Ecto neural progenitor cell (in vitro differentiated cells): ENCODE results near the gene WDFY3.
A peak's percentile ranks its signal among the peaks of the same experiment; 100 is the strongest.

Source experiments
- DNase-seq: peaks from one replicate; pipeline ENCODE4 v3.0.0-alpha.2; 2018; ENCODE audit warnings: low spot score

The WDFY3 gene

DNA sequence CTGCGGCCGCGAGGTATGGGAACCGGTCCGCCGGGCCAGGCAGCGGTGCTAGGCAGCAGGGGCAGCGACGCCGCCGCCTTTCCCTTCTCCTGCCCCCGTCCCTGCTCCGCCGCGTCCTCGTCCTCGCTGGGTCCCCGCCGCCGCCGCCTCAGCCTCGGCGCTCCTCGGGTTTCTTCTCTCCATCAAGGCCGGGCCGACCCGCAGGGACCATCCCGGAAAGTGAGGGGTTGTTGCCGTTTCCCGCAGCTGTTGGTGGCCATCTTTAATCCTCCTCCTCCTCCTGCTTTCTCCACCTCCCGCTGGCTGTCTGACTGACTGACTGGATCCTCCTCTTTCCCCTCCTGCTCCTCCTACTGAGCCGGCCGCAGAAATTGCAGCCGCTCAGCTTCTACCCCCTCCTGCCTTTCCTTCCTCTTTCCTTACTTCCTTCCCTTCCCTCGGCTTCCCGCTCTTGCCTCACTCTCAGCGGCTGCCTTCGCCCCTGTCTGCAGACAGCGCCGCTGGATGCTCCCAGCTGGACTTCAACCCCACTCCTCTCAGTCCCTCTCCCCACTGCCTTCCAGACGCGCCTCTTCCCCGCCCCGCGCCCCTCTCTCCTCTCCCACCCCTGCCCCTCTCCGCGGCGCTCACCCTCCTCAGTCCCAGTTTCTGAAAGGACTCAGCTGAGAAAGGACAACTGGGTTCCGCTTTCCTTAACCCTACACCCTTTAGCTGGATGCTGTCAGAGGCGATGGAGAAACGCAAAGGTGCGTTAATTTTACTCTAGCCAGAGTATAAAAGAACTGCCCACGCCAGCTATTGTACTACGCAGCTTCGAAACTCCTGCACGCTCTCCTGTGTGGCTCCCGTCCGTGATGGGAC, at the start of gene WDFY3:
Gene WDFY3, minus strand, starts transcription at position 309 of the 861 bp plus-strand sequence. CDS start 106,099 bp downstream, outside the sequence.
- DNase-seq: peak; percentile 86

GRCh38 chr4:85005865-85006377, 39.4 kb upstream of the WDFY3 start:
- DNase-seq: no peak

GRCh38 chr4:85000343-85000742, 33.9 kb upstream of the WDFY3 start:
- no peak for DNase-seq

- DNase-seq: no peak
These were observed 28.9 kb upstream of the WDFY3 start for GRCh38 chr4:84995386-84995785.

GRCh38 chr4:84994280-84994679, 27.8 kb upstream of the WDFY3 start:
- DNase-seq: peak; percentile 48

DNA sequence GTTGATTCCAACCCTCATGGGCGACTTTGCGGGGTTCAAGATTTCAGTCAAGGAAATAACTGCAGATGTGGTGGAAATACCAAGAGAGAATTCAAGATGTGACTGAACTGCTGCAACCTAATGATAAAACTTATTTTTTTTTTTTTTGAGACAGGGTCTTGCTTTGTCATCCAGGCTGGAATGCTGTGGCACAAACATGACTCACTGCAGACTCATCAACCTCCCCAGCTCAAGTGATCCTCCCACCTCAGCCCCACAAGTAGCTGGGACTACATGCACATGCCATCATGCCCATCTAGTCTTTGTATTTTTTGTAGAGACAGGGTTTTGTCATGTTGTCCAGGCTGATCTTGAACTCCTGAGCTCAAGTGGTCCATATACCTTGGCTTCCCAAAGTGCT, 19.5 kb upstream of the WDFY3 start:
- no peak for DNase-seq

DNA sequence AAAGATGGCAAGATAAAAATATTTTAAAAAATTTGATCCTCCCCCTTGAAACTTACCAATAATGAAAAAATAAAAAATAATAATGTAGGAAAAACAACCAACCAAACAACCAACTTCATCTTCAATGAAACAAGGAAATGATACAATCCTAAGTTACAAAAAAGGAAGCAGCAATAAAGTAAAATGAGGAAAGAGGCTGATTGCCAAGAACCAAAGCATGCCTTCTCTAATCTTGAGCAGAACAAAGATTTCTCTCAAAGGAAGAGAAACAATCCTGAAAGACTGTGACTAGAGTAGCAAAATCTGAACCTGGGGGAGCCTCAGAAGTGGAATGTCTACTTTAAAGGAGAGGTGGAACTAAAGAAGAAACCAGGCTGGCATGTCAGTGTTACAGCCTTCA, 10.9 kb upstream of the WDFY3 start:
- DNase-seq: no peak

- no peak for DNase-seq
These were observed 7.4 kb upstream of the WDFY3 start for GRCh38 chr4:84973856-84974255.

DNA sequence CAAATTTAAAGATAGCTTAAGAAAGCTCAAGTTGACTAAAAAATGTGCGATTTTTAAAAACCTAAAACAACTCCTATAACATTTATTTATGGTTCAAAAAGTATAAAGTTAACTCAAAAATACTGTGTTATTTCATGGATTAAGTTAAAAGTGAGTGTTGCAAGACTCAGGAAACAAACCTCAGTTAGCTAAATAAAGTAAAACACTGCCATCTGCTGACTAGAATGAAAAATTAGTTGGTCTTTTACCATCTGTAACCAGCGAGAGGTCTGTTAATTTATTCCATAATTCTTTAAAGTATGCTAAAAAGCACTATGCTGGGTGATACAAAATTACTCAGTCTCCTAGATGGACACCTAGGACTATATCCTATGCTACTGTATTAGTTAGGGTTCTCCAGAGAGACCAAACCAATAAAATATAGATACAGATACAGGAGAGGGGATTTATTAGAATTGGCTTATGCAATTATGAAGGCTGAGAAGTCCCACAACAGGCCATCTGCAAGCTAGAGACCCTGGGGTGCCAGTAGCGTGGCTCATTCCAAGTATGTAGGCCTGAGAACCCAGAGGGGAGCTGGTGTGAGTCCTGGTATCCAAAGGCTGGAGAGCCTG, 4.9 kb upstream of the WDFY3 start:
- no peak for DNase-seq

DNA sequence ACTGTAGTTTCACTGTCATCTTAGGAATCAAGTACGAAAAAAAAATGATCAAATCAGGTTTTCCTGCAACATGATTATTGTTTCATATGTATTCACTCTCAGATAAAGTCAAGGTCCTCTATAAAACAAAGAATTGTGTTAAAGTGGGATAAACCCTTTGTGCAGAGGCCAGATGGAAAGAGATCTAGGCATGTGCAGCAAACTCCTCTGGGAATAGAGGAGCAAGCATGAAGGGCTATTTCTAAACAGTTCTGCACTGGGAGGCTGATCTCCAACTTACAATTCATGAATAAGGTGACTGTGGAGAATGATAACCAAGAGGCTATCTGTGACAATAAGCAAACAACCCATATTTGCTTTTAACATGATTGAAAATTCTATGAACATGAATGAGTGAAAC, 2.4 kb upstream of the WDFY3 start:
- DNase-seq: no peak

- DNase-seq: no peak
These were observed 777 bp upstream of the WDFY3 start for GRCh38 chr4:84967243-84967690.

DNA sequence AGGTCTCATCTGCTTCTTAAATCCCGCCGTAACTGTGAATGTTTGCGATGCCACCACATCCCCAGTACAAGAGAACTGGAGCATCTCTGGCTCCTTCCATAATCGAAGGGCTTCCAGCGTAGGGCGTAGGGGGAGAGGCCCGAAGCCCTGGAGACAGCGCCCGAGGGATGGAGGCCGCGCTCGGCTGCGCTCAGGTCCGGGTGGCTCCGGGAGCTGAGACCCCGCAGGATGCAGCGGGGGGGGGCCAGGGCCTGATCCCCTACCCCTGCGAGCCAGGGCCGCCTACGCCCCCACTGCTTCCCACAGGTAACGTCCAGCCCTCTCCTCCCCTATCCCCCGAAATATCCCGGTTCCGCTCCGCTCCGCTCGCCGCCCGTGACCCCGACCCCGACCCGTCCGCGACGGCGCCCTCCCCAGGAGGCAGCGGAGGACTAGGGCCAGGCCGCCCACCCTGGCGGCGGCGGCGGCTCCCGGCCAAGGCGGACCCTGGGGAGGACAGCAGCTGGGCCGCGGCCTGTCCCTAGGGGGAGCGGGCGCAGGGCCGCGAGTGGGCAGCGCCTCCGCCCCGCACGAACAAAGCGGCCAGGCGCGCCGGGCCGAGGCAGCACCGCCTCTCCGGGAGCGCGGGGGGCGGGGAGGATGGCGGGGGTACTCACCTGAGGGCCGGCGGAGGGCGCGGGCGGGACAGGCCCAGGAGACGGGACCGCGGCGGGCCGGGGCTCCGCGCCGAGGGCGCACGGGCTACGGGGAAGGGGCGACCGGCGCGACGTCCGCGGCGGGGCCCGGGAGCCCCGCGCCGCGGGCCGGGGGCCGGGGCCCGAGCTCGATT, 723 bp downstream of the WDFY3 start:
- DNase-seq: peak; percentile 81

DNA sequence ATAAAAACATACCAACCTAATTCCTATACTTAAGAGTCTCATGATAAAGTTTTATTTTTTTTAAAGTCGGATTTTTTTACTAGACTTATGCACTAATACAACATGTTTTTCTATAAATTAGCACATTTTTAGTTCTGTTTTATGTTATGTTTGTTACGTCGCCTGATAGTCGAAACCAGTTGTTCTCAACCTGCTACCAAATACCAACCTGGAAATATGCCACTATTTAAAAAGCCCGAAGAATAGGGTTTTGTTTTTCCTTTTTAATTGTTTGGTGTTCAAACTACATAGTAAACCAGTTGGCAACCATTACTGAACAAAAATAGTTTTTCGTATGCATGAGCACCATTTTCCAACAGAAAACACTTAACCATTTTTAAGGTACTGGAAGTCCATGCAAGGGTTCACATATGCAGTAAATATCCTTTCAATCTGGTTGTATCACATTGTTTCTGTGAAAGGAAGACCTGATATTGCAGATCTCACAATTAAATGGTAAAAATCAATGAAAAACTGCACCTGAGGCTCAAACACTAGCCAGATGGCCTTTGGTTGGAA, 1.4 kb downstream of the WDFY3 start:
- no peak for DNase-seq

DNA sequence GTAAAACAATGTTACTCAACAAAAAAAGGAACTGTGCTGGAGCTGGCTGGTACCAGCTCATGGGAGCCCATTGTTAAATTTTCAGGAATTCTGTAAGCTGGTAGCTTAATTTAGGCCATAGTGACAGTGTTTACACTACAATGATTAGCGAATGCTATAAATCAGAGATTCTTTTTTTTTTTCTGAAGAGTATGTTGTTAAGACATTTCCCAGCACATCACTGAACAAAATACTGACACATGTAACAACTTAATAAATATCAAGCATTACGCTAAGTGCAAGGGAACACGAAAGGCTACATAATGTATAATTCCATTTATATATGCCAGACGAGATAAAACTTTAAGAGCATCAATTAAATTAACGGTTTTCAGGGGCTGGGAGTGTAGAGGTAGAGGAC, 4.4 kb downstream of the WDFY3 start:
- no peak for DNase-seq

DNA sequence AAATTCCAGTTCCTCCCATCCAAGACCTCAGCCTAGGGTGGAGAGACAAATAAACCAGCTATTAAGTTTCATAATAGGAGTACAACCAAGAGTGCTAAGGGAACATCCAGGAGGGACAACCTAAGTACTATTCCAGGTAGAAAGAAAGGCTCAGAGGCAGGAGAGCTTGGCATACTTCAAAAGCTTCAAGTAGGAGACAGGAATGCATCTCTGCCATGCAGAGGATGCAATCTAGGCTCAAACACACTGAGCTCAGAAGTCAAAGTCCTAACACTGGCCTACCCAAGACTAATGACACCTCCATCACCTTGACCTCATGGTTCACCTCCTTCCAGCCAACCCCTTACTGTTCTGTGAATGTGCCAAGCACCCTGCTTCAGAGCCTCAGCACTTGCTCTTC, 8.1 kb downstream of the WDFY3 start:
- no peak for DNase-seq

- no peak for DNase-seq
These were observed 8.7 kb downstream of the WDFY3 start for GRCh38 chr4:84957514-84958420.

DNA sequence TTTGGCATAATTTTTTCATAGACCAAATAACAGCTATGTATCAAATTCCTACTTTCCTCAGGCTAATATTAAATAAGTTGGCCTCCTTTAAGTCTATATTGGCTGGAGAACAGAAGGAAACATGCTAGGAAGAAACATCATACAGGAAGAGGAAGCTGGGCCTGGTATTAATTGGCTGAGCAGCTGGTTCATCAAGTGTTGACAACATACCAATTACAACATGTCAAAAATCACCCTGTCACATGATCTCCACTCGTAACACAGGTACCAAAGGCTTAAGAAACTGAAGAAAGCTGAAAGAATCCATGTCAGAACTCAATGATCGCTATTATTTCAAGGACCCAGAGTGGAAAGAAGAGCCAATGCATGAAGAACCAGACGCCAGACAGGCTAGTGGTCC, 10.5 kb downstream of the WDFY3 start:
- no peak for DNase-seq

DNA sequence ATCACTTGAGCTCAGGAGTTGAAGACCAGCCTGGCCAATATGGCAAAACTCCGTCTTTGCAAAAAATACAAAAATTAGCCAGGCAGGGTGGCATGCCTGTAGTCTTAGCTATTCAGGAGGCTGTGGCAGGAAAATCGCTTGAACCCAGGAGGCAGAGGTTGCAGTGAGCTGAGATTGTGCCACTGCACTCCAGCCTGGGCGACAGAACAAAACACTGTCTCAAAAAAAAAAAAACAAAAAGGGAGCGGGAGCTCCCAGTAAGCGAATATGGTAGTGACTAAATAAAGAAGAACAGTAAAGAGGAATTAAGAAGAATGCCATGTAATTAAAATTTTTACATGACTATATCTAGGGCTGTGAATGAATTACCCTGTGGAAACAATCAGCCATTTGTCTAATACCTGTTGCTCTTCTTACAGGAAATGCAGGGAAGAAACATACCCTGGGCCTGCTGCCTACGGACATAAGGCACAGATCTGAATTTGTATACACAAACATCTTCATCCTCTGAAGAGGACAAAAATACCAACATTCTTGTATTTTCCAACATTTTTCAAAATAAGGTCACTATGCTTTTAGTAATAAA, 11.4 kb downstream of the WDFY3 start:
- DNase-seq: no peak

DNA sequence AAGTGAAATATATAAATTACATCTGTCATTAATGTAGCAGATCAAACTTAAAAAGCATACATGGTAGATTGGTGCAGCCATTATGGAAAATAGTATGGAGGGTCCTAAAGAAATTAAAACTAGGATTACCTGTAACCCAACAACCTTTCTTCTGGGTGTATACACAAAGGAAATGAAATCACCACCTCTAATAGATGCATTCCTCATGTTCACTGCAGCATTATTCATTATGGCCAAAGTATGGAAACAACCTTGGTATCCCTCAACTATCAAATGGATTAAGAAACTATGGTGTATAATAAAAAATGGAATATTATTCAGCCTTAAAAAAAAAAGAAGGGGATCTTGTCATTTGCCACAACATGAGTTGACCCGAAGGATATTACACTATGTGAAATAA, 13.7 kb downstream of the WDFY3 start:
- DNase-seq: no peak

- DNase-seq: no peak
These were observed 14.5 kb downstream of the WDFY3 start for GRCh38 chr4:84952004-84952403.

DNA sequence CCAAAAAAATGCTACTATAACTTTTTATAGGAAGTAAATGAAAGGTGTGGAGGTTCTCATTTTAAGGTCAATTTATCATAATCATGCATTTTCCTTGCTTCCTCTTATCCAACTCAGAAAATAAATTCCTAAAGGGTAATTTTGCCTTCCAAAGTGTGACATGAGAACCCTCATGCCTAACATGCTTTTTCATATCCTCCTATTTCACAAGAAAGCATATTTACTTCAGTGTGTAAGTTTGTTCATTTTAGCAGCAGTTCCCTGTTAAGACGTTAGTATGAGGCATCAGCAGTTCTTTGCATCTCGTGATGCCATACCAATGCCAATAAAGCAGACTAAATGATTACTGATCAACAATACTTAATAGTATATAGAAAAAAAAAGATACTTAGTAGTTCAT, 18.4 kb downstream of the WDFY3 start:
- no peak for DNase-seq
